NCI-H510A treated with DMSO at 0.1 percent for 48 hours (cell line): ENCODE measurements around the gene MRPL27.

Experiments
- DNase-seq: peaks from one replicate; lab custom pipeline; 2025; lab: John Stamatoyannopoulos, UW

Gene MRPL27

DNA sequence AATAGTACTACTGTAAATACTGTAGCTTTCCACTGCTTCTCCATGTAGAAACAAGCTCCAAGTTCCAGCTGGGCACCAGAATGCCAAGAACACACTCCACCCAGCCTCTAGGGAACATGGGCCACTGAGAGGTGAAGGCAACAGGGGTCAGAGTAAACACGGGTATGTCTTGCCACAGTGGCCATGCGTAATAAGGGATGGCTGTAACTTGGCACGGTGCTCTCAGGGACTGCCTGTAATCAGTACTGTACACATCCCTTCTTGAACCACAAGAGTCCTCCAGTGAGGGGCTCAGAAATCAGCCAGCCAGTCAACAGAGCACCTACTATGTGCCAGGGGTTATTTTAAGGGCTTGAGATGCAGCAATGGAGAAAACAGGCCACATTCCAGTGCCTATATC, 13.5 kb upstream of the MRPL27 start:
- no peak for DNase-seq

DNA sequence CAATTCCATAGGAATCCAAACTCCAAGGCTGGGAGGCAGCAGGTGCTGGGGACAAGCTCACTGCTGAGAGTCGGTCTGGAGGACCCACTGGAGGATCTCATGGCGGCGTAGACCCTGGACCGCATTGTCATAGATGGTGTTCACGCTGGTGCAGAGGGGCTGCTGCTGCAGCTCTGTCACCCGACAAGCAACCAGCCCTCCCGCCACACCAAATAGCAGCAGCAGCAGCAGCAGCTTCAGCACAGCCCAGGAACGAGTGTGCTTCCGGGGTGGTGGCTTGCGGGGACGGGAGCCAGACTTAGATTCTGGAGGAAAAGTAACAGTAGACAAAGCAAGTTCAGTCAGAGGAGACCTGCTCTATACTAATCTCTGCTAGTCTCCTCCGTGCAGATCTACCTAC, 9.9 kb upstream of the MRPL27 start:
- no peak for DNase-seq

DNA sequence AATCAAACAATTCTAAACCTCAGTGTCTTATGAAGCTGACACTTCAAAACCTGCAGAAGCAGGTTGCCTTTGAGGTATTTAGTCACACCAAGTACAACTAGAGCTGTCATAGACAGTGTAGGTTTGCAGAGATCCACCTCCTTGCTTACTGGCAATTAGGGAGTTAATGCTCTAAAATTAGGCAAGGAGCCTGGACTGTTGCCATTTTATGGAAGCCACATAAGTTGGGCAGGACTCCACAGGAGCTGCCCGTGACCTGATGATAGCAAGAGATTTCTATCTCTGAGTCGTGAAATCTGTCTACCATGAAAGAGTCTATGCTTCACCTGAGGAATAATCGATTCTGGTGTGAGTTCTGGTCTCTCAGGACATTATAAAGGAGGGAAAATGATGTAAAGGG, 8.9 kb upstream of the MRPL27 start:
- no peak for DNase-seq

DNA sequence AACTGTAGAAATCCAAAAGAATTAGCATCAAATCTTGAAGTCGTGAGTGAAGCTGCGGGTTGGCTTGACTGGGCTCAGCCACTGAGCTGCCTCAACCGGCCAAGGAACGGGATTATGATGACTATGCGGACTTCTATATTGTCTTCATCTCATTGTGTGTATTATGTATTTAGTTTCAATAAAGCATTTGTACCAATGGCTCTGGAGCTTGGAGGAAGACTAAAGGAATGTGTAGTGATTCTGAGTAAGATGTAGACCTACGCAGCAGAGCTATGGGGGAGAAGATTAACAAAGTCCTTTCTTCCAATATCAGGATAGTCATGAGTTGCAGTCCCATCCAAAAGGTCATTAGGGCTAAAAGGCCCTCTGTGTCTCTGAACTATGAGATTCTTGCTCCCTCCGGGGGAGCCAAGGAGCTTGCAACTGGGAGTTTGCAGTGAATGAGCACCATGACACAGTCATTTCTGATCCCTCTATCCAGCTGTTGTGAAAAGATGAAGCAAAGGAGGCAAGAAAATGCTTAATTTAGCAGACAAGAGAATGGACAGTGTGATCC, 8.4 kb upstream of the MRPL27 start:
- no peak for DNase-seq

DNA sequence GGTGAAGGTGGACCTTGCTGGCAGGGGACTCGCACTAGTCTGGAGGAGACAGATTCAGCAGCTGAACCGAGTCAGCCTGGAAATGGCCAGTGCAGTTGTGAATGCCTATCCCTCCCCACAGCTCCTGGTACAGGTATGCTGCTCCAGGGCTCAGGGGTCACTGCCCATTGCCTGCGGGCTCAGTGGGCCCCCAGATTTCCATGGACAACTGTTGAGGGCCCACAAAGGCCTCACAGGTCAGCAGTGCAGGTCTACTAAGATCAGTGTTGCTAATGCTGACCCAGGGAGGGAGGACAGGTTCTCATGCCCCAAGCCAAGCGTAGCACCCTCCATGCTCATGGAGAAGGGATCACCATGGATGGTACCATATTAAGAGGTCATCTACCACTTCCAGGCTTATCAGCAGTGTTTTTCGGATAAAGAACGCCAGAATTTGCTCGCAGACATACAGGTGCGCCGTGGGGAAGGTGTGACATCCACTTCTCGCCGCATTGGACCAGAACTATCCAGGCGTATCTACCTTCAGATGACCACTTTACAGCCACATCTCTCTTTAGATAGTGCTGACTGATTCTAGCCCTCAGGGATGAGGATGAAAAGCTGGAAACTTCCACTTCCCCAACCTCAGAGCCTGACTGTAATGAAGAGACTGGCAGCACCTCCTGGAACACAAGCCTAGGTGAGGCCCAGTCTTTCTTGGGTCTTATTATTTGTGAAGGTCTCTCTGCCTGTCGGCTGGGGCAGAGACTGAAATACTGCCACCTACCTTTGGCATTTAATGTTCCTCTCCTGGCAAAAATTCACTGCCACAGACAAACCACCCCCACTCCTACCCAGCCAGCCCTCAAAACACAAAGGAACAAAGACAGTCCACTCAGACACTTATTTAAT, 7.6 kb upstream of the MRPL27 start:
- DNase-seq, result no peak

DNA sequence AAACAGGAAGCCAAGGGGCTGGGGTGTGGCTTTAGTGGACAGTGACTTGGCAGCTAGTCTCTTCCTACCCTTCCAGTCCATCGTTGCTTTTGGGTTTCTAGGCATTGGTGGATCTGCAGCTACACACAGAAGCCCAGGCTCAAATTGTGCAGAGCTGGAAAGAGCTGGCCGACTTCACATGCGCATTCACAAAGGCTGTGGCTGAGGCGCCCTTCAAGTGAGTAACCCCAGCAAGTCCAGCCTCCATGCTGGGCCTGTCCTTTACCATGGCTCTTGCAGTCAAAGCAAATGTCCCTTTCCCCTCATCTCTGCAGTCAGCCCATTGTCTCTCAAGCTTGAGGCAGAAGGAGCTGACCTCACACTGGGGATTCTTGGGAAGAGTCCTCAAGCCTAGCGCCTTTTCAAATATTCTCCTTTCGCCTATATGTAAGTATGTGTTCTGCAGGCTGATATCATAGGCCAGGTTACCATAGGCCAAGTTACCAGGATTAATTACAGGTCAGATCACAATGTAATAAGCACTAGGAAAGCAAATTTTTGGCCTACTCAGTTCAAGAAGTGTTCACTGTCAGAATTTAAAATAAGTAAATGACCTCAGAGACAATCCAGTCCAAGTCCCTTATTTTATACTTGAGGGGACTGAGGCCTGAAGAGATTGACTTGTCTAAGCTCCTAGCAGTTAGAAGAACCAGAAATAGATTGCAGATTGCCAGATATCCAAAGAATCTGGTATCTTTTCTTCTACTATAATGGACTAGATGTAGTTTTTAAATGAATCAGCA, 6.6 kb upstream of the MRPL27 start:
- no peak for DNase-seq

DNA sequence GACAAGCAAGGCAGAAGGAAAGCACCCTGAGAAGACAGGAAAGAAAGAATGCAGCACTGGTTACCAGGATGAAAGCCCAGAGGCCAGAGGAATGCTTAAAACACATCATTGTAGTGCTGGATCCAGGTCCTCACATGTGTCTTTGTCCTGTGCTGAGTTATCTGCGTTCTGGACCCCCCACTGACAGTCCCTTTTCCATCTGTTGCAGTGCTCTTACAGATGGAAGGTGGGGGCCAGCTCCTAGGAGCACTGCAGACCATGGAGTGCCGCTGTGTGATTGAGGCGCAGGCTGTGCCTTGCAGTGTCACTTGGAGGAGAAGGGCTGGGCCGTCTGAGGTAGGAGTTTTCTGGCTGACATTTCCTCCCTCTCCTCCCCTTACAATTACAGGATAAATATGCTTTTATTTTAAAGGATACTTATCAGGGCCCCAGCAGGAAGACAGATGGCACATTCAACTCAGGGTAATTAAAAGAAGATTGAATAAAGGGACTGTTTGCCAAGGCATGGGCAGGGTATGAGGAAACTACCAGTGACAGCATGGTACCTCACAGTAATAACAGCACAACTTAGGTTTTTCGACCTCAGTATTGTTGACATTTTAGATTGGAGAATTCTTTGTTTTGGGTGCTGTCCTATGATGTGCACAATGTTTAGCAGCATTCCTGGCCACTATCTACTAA, 3.0 kb upstream of the MRPL27 start:
- DNase-seq, result no peak

DNA sequence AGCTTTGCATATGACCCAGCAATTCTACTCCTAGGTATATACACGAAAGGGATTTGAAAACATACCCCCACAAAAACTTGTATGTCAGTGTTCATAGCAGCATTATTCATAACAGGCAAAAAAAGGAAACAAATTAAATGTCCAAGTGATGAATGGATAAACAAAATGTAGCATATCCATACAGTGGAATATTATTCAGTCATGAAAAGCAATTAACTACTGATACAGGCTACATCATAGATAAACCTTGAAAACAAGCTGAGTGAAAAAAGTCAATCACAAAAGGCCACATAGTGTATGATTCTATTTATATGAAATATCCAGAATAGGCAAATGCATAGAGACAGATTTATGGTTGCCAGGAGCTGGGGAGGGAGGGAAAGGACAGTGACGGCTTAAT, 721 bp upstream of the MRPL27 start:
- DNase-seq, result no peak

DNA sequence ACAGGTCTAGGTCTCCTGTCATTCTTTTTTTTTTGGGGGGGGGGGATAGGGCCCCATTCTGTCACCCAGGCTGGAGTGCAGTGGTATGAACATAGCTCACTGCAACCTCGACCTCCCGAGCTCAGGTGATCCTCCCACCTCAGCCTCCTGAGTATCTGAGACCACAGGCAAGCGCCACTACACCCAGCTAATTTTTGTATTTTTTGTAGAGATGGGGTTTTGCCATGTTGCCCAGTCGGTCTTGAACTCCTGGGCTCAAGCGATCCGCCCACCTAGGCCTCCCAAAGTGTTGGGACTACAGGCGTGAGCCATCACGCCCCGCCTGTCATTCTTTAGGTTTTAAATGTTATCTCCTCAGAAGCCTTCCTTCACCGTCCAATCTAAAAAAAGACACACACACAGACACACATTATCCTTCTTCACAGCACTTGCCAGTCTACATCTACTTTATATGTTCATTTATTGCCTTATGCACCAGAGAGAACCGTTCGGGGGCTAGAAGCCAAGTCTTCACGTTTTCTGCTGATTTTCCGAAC, 694 bp downstream of the MRPL27 start:
- no peak for DNase-seq

DNA sequence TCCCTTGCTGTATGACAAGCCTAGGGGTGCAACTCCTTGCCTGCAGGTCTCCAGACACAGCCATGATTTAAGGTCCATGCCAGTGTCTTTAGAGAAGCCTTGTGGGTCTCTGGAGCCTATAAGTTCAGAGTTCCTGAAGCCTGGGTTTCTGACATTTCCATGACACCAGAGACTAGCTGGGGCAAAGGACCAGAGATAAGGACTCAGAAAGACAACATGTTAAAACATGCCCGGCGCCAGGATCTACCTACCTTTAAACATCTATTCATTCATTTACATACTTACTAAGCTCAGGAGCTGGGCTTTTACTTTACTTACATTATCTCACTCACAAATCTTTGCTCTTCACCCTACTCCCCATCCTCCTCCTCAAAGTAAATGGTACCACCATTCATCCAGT, 1.5 kb downstream of the MRPL27 start:
- no peak for DNase-seq

DNA sequence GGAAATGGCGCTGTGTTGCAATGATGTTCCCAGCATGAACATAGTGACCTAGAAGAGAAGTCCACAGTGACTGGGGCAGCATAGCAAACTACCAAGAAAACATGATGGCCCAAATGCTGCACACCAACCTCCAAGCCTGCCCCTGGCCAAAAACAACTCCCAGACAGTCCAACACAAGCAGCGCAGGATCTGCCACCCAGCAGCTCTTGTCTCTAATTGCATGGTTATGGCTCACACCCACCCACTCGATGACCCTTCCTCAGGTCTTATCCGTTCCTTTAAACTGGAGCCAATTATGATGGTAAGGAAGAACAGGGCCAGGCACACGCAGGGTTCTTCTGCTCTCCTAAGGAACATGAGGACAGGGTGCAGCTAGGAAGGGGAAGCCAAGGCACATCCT, 2.9 kb downstream of the MRPL27 start:
- DNase-seq, result no peak

DNA sequence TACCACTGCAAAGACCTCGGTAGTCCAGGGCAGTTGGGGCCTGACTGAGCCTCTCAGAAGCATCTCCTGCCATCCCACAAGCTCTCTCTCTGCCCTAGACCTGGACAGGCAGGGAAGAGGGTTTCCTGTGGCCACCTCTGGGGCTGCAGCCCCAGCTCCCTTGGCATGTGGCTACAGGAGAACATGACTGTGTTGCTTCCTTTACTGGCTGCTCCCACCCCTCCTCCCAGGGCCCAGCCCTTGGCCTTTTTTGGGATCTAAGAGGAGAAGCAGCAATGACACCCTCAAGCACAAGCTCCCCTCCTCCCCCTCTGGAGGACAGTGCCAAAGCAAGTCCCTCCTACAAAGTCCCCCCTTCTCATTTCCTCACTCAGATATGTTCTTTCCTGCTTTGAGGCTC, 5.6 kb downstream of the MRPL27 start:
- no peak for DNase-seq

DNA sequence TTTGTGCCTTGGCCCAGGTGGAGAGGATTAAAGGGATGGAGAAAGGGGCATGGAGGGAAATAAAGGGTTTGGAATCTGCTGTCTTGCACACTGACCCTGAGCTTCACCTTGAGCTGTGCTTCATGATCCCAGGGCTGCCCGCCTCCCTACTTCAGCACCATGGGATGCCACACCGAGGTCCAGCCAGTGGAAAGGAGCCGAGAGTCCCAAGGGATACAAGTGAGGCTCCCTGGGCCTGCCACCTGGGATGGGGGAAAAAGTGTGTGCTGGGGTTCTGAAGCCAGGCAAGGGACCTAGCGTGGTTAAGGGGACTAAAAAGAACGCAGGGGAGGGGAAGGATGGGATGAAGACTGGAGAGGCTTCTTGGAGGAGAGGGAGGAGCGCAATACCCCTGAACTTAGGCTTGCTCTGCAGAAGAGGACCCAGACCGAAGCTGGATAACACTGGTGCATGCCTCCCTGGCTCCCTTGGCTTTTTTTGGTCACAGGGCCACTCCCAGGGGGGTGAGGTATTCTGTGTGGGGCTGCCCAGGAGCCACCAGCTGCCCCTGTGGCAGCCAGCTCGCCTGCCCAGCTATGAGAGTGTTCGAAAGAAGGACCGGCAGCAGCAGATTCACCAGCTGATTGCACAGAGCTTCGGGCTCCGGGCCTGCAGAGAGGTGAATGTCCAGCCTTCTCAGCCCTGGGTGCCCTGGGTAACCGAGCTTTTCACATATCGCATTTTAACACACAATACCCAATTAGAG, 7.2 kb downstream of the MRPL27 start:
- no peak for DNase-seq

DNA sequence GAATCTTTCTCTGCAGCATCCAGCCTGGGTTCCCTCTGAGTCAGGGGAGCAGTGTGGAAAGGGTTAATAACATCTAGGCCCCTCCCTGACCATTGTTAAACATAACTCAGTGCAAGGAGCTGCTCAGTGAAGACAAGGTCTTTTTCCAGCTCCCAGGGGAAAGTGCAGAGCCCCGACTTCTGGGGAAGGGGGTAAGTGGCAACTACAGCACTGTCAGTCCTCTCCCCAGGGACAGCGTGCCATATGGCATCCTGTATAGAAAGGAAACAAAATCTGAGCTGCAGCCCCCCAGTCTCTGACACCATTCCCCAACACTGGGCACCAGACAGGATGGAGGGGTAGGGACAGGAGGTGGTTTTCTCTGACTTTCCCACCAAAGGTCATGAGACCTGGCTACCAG, 7.8 kb downstream of the MRPL27 start:
- no peak for DNase-seq

DNA sequence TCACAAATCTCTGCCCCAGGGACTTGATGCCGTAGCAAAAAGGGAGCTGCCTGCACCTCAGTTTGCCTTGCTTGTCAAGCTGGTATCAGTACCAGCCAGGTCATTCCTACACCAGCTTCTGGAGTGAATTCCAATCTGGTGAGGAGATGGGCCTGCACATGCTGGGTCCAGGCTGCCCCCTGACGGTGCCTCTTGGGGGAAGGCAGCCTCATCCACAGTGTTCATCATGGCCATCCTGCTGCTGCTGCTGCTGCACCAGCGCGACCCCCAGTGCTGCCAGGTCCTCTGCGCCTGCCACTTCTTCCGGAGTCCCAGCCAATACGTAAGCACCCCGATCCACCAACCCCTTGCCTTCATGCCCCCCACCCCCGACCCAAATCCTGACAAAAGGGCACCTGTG, 8.3 kb downstream of the MRPL27 start:
- DNase-seq, result no peak

DNA sequence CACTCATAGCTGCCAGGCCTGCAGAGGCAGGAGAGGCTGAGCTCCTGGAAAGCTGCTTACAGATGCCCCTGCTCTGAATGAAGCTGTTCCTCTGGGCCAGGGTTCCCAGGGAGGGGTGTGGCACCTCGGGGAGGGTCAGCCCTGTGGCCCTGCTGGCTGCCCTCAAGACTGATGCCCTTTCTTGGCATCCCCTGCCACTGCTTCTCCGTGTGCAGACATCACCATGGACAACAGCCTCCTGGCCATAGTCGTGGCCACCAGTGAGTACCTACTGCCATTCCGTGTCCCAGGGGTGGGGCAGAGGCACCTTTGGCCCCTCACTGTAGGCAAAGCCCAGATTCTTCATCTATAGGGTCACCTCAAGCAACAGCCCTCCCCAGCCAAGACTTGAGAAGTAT, 8.9 kb downstream of the MRPL27 start:
- no peak for DNase-seq

DNA sequence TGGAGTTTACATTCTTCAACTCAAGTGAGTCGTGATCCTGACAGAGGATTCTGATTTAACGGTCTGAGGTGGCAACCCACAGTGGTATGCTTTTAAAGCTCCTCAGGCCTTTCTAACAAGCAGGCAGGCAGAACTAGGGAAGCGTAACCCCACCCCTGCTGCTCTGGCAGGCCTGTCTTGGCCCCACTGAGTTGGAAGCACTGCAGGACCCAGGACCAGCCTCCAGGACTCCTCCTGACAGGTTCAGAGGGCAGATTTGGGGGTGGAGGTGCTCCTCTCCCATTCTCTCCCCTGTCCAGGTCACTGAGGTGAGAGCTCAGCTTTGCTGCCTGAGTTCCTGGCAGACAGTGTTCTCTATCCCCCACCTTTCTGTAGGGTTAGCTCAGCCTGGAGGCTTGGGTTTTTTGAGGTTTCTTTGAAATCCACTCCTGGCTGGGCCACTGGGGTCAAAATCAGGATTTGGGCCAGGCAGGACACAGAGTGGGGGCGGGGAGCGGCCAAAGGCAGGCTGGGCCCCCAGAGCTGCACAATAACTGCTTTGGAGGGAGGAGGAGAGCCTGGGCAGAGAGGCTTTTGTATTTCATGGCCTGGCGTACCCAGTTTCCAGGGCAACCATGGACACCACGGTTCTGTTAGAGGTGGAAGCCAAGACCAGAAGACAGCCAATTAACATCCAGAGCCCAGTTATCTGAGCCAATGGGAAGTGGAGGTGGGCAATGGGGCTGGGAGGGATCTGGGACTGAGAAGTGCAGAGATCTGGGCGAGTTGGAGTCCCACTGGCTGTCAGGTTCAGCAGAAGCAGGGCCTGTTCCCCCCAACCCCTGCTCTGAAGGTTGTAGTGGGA, 9.5 kb downstream of the MRPL27 start:
- no peak for DNase-seq

DNA sequence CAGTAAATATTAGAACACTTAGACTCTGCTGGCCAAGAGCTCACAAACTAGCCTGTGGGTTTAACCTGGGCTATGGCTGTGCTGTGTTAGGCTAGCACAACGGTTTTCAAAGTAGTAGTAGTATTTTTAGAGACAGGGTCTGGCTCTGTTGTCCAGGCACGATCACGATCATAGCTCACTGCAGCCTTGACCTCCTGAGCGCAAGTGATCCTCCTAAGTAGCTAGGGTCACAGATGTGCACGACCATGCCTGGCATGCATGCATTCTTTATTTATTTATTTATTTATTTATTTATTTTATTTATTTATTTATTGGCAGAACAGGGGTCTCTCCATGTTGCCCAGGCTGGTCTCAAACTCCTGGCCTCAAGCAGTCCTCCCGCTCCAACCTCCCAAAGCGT, 10.3 kb downstream of the MRPL27 start:
- no peak for DNase-seq

DNA sequence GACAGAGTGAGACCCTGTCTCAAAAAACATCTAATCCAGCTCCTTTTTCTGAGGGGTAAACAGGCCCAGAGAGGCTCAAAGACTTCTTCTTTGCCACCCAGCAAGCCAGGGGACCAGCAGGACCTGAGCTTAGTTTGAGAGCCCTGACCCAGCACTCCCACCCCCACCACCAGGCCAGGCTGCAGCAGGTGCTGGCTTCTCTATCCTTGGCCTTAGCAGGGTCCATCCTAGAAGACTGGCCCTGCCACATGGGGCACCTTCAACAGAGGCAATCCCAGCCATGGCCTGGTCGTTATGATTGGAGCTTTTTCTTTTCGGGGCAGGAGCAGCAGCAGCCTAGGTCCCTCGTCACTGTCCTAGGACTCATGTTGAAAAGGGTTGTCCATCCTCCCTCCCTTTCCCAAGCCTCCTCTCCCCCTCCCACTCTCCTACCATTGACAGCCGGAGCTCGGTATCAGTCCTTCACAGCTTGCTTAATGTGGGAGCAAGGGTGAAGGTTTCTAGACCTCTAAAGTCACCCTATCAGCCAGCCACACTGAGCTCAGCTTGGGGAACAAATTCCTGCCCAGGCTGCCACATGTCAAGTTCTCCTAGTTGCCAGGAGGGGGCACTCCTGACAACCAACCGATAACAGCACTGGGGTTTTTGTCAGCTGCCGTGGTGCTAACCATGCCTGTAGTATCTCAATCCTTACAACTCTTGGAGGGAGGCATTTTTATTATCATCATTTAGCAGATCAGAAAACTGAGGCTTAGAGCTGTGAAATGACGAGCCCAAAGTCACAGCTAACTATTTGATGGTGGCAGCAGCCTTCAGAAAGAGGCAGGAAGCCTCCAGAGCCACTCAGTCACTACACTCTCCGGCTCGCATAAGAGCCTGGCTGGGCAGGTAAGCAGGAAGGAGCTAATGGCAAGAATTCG, 11.2 kb downstream of the MRPL27 start:
- DNase-seq, result peak; percentile 57
